ENCODE results near the gene IL4.

IL4 gene

DNA sequence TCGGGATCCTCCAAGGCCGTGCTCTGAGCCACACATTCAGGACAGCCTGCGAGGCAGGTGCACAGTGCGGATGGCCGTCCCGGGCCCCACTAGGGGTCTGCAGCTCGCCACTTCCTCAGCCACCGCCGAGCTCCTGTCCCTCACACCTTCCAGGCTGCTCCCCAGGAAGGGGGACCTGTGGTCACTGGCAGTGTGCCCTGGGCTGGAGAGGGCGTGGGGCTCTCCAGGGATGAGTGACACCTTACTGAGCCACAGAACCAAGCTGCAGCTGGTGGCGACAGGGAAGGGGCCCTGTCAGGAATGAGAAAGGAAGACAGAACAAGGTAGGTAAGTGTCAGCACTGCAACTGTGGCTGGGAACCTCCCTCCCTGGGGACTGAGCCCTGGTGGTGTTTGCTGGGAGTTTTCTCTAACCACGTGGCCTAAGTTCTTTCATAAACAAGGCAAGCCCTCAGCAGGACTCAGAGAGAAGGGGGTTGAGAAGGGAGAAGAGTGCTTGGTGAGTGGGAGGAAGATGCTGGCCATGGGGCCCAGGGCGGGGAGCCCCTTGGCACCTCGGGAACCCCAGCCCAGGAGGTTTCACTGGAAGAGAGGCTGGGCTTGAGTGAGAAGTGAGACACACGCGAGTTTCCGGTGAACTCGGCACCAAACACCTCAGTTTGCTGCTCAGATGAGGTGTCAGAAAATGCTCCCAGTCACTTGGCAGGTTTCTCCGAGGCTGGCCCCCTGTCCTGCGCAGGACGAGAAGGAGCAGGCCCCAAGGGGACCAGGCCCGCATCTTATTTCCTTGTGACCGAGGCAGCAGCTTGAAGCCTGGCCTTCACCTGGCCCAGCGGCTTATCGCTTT is 10.6 kb upstream of the IL4 start:
- DNase-seq (ENCODE audit: low read depth, low spot score): no peak
- in situ Hi-C loops (cut with HindIII; ENCODE audit: low sequenced_read_pairs): no loop called here
- TF ChIP-seq, protein P1, sequence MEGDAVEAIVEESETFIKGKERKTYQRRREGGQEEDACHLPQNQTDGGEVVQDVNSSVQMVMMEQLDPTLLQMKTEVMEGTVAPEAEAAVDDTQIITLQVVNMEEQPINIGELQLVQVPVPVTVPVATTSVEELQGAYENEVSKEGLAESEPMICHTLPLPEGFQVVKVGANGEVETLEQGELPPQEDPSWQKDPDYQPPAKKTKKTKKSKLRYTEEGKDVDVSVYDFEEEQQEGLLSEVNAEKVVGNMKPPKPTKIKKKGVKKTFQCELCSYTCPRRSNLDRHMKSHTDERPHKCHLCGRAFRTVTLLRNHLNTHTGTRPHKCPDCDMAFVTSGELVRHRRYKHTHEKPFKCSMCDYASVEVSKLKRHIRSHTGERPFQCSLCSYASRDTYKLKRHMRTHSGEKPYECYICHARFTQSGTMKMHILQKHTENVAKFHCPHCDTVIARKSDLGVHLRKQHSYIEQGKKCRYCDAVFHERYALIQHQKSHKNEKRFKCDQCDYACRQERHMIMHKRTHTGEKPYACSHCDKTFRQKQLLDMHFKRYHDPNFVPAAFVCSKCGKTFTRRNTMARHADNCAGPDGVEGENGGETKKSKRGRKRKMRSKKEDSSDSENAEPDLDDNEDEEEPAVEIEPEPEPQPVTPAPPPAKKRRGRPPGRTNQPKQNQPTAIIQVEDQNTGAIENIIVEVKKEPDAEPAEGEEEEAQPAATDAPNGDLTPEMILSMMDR (IDR thresholded peaks at IDR 0.05; ENCODE audit: low read depth, low read length): no peak
- no peak overlapping the region for H3K4me3 ChIP-seq (ENCODE audit: low read depth, low read length)

GRCh38 chr5:132663771-132664695 is 9.8 kb upstream of the IL4 start:
- no peak overlapping the region for H3K4me3 ChIP-seq (ENCODE audit: low read depth, low read length)
- in situ Hi-C loops (cut with HindIII; ENCODE audit: low sequenced_read_pairs): no loop called here
- DNase-seq (ENCODE audit: low read depth, low spot score): no peak
- TF ChIP-seq, protein P1 (IDR thresholded peaks at IDR 0.05; ENCODE audit: low read depth, low read length): no peak

DNA sequence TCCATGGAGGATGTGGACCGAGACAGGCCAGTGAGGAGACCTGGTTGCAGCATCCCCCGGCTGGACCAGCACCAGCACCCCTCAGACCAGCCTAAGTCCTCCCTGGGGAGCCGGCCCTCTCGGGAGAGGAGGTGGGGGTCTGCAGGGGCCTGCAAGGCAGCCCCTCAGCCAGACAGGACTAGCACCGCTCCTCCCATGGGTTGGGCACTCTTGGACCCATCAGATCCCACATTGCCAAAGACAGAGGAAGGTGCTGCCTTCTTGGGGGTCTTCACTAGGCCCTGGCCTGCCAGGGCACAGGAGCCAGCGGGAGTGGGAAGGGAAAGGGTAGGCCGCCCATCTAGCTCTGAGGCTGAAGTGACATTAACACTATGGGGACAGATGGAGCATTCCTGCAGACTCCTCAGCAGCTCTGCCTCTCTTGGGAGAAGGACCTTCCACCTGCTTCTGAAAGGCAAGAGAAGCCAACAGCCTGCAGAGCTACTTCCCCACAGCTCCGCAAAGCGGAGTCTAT is 9.0 kb upstream of the IL4 start:
- in situ Hi-C loops (cut with HindIII; ENCODE audit: low sequenced_read_pairs): no loop called here
- H3K4me3 ChIP-seq (ENCODE audit: low read depth, low read length): no peak overlapping the region
- DNase-seq (ENCODE audit: low read depth, low spot score): no peak
- TF ChIP-seq, protein P1 (IDR thresholded peaks at IDR 0.05; ENCODE audit: low read depth, low read length): no peak

DNA sequence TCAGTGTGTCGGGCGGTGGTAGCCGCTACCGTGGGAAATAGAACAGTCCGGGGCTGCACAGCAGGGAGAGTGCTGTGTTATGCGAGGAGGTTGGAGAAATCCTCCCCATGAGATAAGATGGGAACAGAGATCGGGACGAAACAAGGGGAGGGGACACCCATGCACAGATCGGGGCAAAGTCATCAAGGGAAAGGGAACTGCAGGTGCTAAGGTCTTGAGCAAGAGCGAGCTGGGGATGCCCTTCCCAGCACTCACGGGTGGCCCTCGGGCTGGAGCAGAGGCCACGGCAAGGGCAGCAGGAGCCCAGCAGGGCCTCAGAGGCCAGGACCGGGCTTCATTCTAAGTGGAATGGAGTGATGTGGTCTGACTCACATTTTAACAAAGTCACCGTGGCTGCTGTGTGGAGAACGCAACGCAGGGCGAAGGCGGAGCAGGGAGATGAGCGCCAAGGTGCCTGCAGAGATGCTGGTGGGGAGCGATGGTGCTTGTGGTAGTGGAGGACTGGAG is 8.2 kb upstream of the IL4 start:
- in situ Hi-C loops (cut with HindIII; ENCODE audit: low sequenced_read_pairs): no loop called here
- no peak overlapping the region for H3K4me3 ChIP-seq (ENCODE audit: low read depth, low read length)
- DNase-seq (ENCODE audit: low read depth, low spot score): no peak
- TF ChIP-seq, protein P1 (IDR thresholded peaks at IDR 0.05; ENCODE audit: low read depth, low read length): no peak

- in situ Hi-C loops (cut with HindIII; ENCODE audit: low sequenced_read_pairs): no loop called here
- no peak for DNase-seq (ENCODE audit: low read depth, low spot score)
- TF ChIP-seq, protein P1 (IDR thresholded peaks at IDR 0.05; ENCODE audit: low read depth, low read length): no peak
- no peak overlapping the region for H3K4me3 ChIP-seq (ENCODE audit: low read depth, low read length)
Observed at GRCh38 chr5:132666310-132667123, 7.3 kb upstream of the IL4 start.

All from astrocyte of the spinal cord (primary cell).